Epidermal melanocyte (primary cell): ENCODE results near the gene IFIH1.

Experiments
- DNase-seq: peaks from one replicate; pipeline ENCODE4 v3.0.0; 2011; ENCODE audit warnings: low spot score; ENCODE audit not compliant: insufficient read length

Gene IFIH1

DNA sequence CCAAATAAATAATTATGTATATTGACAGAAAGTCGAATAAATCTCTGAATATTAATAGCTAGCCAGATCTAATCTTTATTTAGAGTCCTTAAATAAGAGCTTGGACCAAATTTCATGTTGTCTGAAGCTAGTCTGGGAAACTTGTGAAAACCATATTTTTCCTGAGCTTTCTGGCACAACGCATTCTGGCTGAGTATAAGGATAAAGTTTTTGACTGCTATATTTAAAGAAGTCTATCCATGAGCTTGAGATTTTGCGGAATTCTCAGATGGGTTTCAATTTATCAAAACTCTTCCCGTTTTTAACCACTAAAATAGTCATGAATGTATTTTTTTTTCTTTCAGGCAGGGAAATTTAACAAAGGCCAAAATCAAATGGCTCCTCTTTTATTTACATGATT lies 99.1 kb downstream of the IFIH1 start:
- no peak for DNase-seq

DNA sequence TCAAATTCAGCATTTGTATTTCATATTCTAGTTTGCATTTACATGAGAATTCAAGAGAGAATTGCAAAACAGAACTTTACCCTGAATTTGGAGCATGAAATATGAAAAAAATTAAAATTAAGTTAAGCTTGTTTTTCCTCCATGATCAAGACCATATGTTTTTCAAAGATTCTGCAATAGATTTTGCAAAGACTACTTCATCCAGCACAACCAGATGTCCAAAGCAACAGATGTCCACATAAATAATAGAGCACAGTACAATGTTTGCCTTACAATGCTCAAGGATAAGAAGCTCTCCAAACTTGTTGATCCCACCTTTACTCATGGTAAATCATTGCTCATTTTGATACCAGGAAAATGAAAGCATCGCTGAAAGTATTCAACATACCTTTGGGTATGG lies 100.9 kb downstream of the IFIH1 start:
- DNase-seq, result peak; percentile 47
